ENCODE measurements around the gene TSHZ1. TPM values are rescaled to one million over a fixed set of nuclear protein-coding genes. Genes with fewer than 3 reads are reported as not detected.

Gene TSHZ1
- total RNA-seq, 1 donor from 2014 or later, result 12.2 TPM

DNA sequence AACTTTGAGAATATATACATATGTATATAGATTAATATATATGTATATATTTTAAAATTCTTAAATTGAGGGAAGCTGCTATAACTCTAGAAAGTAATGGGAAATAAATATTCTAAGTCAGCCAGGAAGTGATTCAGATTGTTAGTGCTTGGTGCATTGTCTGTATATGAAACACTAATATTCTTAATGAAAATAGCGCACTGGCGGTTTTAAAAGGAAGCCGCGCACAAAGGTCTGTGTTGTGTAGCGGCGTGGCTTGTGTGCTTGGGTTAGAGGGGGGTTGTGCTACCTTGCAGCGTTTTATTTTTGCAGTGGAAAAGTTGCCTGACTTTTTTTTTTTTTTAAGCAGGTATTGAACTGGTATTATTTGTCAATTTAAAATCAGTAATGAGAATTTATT is 11.3 kb downstream of the TSHZ1 start:
- no peak for DNase-seq (ENCODE audit: extremely low spot score, unreplicated experiment)
- H3K4me1 Mint-ChIP-seq (ENCODE audit: unreplicated experiment), result peaks cover 13% of the 10 kb centered on the region
- H3K27me3 Mint-ChIP-seq (ENCODE audit: unreplicated experiment), result no peaks in the 10 kb centered on the region
- H3K27ac Mint-ChIP-seq (ENCODE audit: unreplicated experiment), result no peak overlapping the region
- no peaks in the 10 kb centered on the region for H3K9me3 Mint-ChIP-seq (ENCODE audit: unreplicated experiment)
- no peak overlapping the region for H3K4me3 Mint-ChIP-seq (ENCODE audit: unreplicated experiment)
- TF ChIP-seq, protein P1, sequence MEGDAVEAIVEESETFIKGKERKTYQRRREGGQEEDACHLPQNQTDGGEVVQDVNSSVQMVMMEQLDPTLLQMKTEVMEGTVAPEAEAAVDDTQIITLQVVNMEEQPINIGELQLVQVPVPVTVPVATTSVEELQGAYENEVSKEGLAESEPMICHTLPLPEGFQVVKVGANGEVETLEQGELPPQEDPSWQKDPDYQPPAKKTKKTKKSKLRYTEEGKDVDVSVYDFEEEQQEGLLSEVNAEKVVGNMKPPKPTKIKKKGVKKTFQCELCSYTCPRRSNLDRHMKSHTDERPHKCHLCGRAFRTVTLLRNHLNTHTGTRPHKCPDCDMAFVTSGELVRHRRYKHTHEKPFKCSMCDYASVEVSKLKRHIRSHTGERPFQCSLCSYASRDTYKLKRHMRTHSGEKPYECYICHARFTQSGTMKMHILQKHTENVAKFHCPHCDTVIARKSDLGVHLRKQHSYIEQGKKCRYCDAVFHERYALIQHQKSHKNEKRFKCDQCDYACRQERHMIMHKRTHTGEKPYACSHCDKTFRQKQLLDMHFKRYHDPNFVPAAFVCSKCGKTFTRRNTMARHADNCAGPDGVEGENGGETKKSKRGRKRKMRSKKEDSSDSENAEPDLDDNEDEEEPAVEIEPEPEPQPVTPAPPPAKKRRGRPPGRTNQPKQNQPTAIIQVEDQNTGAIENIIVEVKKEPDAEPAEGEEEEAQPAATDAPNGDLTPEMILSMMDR (IDR thresholded peaks at IDR 0.05), result no peak
- H3K36me3 Mint-ChIP-seq (ENCODE audit: unreplicated experiment), result no peaks in the 10 kb centered on the region

GRCh38 chr18:75222407-75222806 is 11.8 kb downstream of the TSHZ1 start:
- no peak overlapping the region for H3K4me3 Mint-ChIP-seq (ENCODE audit: unreplicated experiment)
- no peak overlapping the region for H3K27ac Mint-ChIP-seq (ENCODE audit: unreplicated experiment)
- peaks cover 16% of the 10 kb centered on the region for H3K4me1 Mint-ChIP-seq (ENCODE audit: unreplicated experiment)
- H3K27me3 Mint-ChIP-seq (ENCODE audit: unreplicated experiment), result no peaks in the 10 kb centered on the region
- no peak for DNase-seq (ENCODE audit: extremely low spot score, unreplicated experiment)
- no peaks in the 10 kb centered on the region for H3K36me3 Mint-ChIP-seq (ENCODE audit: unreplicated experiment)
- TF ChIP-seq, protein P1 (IDR thresholded peaks at IDR 0.05), result no peak
- no peaks in the 10 kb centered on the region for H3K9me3 Mint-ChIP-seq (ENCODE audit: unreplicated experiment)

DNA sequence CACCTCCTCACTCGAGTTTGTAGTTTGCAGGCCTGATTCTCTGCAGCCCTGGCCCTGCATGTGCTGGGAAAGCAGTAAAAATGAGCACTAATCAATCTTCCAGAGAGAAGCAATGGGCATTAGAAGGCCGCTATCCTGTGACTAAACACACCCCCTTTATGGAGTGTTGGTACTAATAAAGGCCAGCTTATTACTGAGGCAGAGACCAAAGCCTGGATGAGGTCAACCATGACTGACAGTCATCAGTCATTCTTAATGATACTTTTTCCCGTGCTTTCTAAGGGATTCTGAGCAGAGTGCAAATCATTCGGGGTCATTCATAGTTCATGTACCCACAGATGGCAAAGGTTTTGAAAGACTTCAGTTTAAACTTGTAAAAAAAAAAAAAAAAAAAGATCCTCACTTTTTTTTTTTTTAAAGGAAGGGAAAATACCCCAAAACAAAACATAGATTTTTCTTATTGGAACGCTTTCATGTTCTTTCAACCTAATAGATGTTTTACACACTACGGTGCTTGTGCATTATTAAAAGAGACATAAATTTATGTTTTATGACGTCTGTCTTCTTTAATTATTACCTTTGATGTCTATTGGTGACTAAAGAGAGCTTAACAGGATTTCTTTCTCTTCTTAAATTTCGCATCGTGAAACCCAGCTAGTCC is 13.2 kb downstream of the TSHZ1 start:
- no peak overlapping the region for H3K27ac Mint-ChIP-seq (ENCODE audit: unreplicated experiment)
- H3K36me3 Mint-ChIP-seq (ENCODE audit: unreplicated experiment), result no peaks in the 10 kb centered on the region
- H3K9me3 Mint-ChIP-seq (ENCODE audit: unreplicated experiment), result no peaks in the 10 kb centered on the region
- TF ChIP-seq, protein P1 (IDR thresholded peaks at IDR 0.05), result no peak
- H3K4me1 Mint-ChIP-seq (ENCODE audit: unreplicated experiment), result peaks cover 26% of the 10 kb centered on the region
- no peaks in the 10 kb centered on the region for H3K27me3 Mint-ChIP-seq (ENCODE audit: unreplicated experiment)
- DNase-seq (ENCODE audit: extremely low spot score, unreplicated experiment), result no peak
- no peak overlapping the region for H3K4me3 Mint-ChIP-seq (ENCODE audit: unreplicated experiment)

- Mint-ChIP-seq H3K36me3 (ENCODE audit: unreplicated experiment) (no peaks in the 10 kb centered on the region), H3K4me1 (ENCODE audit: unreplicated experiment) (peaks cover 28% of the 10 kb centered on the region), H3K27me3 (ENCODE audit: unreplicated experiment) (no peaks in the 10 kb centered on the region), H3K9me3 (ENCODE audit: unreplicated experiment) (no peaks in the 10 kb centered on the region), H3K27ac (ENCODE audit: unreplicated experiment) (peak overlapping the region; percentile 75), H3K4me3 (ENCODE audit: unreplicated experiment) (peak overlapping the region; percentile 46)
- TF ChIP-seq, protein P1 (IDR thresholded peaks at IDR 0.05), result no peak
- no peak for DNase-seq (ENCODE audit: extremely low spot score, unreplicated experiment)
These were observed 15.8 kb downstream of the TSHZ1 start for GRCh38 chr18:75226286-75226955.

DNA sequence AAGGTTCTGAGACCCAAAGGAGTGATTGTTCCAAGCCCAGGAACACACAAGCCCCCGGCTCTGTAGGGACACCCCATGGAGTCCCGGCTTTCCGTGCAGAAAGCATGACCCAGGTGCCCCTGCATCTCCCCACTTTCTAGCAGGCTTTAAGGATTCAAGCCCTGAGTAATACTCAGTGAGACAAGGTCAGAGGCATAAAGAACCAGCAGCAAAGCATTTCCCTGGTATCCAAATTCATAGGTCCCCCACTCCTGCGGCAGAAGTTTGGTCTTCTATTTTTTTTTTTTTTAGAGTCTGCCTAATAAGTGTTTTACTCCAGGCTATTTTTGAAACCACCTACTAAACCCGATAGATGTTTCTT is 16.3 kb downstream of the TSHZ1 start:
- peak overlapping the region; percentile 46 for H3K4me3 Mint-ChIP-seq (ENCODE audit: unreplicated experiment)
- no peaks in the 10 kb centered on the region for H3K9me3 Mint-ChIP-seq (ENCODE audit: unreplicated experiment)
- peaks cover 28% of the 10 kb centered on the region for H3K4me1 Mint-ChIP-seq (ENCODE audit: unreplicated experiment)
- no peak for DNase-seq (ENCODE audit: extremely low spot score, unreplicated experiment)
- TF ChIP-seq, protein P1 (IDR thresholded peaks at IDR 0.05), result no peak
- no peaks in the 10 kb centered on the region for H3K36me3 Mint-ChIP-seq (ENCODE audit: unreplicated experiment)
- H3K27ac Mint-ChIP-seq (ENCODE audit: unreplicated experiment), result peak overlapping the region; percentile 75
- no peaks in the 10 kb centered on the region for H3K27me3 Mint-ChIP-seq (ENCODE audit: unreplicated experiment)
